SK-N-SH treated with all-trans-retinoic acid at 6 μM for 48 hours (cell line): ENCODE measurements around the gene SLC24A1.

Source experiments
- ATAC-seq: fragments of 200-7000 bp; cut with Tn5 transposase; 3 replicates; pipeline ENCODE4 v1.9.1; 2020; ENCODE audit warnings: mild to moderate bottlenecking, moderate library complexity
- ARNTL ChIP-seq: fragments of 450-650 bp; formaldehyde crosslinking; IDR thresholded peaks from 2 replicates; pipeline ENCODE4 v1.5.0; 2020; ENCODE audit warnings: low read depth, mild to moderate bottlenecking, moderate library complexity, borderline replicate concordance
- BACH2 ChIP-seq: fragments of 250-450 bp; sonication (Bioruptor Pico); IDR thresholded peaks from 2 replicates; pipeline ENCODE4 v1.9.0; 2021; ENCODE audit warnings: mild to moderate bottlenecking, borderline replicate concordance
- CREB5 ChIP-seq: fragments of 250-450 bp; sonication (Bioruptor Pico); IDR thresholded peaks from 2 replicates; pipeline ENCODE4 v1.5.1; 2020; ENCODE audit warnings: low read depth, mild to moderate bottlenecking, moderate library complexity
- ESRRG ChIP-seq: fragments of 250-450 bp; sonication (Bioruptor Pico); IDR thresholded peaks from 2 replicates; pipeline ENCODE4 v1.6.1; 2021; ENCODE audit warnings: mild to moderate bottlenecking
- ISL1 ChIP-seq: fragments of 250-450 bp; sonication (Bioruptor Pico); IDR thresholded peaks from 2 replicates; pipeline ENCODE4 v2.1.2; 2022; ENCODE audit warnings: mild to moderate bottlenecking, moderate library complexity
- OSR1 ChIP-seq: fragments of 250-450 bp; sonication (Bioruptor Pico); IDR thresholded peaks from 2 replicates; pipeline ENCODE4 v1.8.0; 2022; ENCODE audit warnings: moderate library complexity, mild to moderate bottlenecking, inconsistent platforms
- PATZ1 ChIP-seq: fragments of 250-450 bp; sonication (Bioruptor Pico); IDR thresholded peaks from 2 replicates; pipeline ENCODE4 v1.8.0; 2020; ENCODE audit warnings: mild to moderate bottlenecking, moderate library complexity, borderline replicate concordance
- POU6F1 ChIP-seq: fragments of 250-450 bp; sonication (Bioruptor Pico); IDR thresholded peaks from 2 replicates; pipeline ENCODE4 v1.8.0; 2021; ENCODE audit warnings: low read depth, mild to moderate bottlenecking, moderate library complexity, borderline replicate concordance
- PPARA ChIP-seq: fragments of 250-450 bp; sonication (Bioruptor Pico); IDR thresholded peaks from 2 replicates; pipeline ENCODE4 v1.5.0; 2020; ENCODE audit warnings: mild to moderate bottlenecking, borderline replicate concordance
- SNAI2 ChIP-seq: fragments of 250-450 bp; sonication (Bioruptor Pico); IDR thresholded peaks from 2 replicates; pipeline ENCODE4 v1.5.0; 2020; ENCODE audit warnings: mild to moderate bottlenecking, moderate library complexity
- TOX ChIP-seq: fragments of 250-450 bp; sonication (Bioruptor Pico); IDR thresholded peaks from 2 replicates; pipeline ENCODE4 v1.8.0; 2021; ENCODE audit warnings: mild to moderate bottlenecking, moderate library complexity, borderline replicate concordance
- TSHZ2 ChIP-seq: fragments of 250-450 bp; sonication (Bioruptor Pico); IDR thresholded peaks from 2 replicates; pipeline ENCODE4 v1.5.0; 2020; ENCODE audit warnings: mild to moderate bottlenecking, moderate library complexity
- ZFP3 ChIP-seq: fragments of 250-450 bp; sonication (Bioruptor Pico); IDR thresholded peaks from 2 replicates; pipeline ENCODE4 v1.5.0; 2020; ENCODE audit warnings: mild to moderate bottlenecking, moderate library complexity
- ZFP30 ChIP-seq: fragments of 450-650 bp; formaldehyde crosslinking; IDR thresholded peaks from 2 replicates; pipeline ENCODE4 v1.5.0; 2022; ENCODE audit warnings: mild to moderate bottlenecking, moderate library complexity
- ZNF565 ChIP-seq: fragments of 450-650 bp; formaldehyde crosslinking; conservative IDR thresholded peaks from 2 replicates; pipeline ENCODE4 v1.5.0; 2020; ENCODE audit warnings: low read depth, mild to moderate bottlenecking, moderate library complexity
- ZNF70 ChIP-seq: fragments of 450-650 bp; formaldehyde crosslinking; IDR thresholded peaks from 2 replicates; pipeline ENCODE4 v1.5.0; 2020; ENCODE audit warnings: mild to moderate bottlenecking, moderate library complexity
- ZNF8 ChIP-seq: fragments of 450-650 bp; formaldehyde crosslinking; IDR thresholded peaks from 2 replicates; pipeline ENCODE4 v1.5.0; 2020; ENCODE audit warnings: mild to moderate bottlenecking, moderate library complexity

SLC24A1 gene

DNA sequence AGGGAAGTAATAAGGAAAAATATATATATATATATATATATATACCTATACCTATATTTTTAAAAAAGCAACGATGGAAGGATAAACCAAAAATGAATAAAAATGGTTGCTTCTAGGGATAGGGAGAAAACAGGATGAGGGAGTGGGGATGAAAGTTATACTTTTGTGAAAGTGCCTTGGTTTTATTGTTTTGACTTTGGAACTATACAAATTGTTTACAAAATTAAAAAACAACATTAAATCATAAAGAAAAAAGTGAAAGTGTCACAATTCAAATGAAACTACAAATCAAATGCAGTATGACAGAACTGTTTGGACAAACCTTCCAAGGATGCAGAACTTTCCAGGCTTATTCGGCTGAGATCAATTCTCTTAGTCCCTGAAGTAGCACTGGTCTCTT lies 54.4 kb downstream of the SLC24A1 start:
- no peak for ATAC-seq
- TF ChIP-seq TSHZ2 (CRISPR knock-in tag): no peak

- no peak for ATAC-seq
- TF ChIP-seq ISL1 (CRISPR knock-in tag) (no peak), PATZ1 (CRISPR knock-in tag) (no peak), OSR1 (CRISPR knock-in tag) (no peak), TSHZ2 (CRISPR knock-in tag) (no peak), PPARA (CRISPR knock-in tag) (no peak), SNAI2 (CRISPR knock-in tag) (no peak)
These were observed 58.8 kb downstream of the SLC24A1 start for GRCh38 chr15:65680544-65680943.

DNA sequence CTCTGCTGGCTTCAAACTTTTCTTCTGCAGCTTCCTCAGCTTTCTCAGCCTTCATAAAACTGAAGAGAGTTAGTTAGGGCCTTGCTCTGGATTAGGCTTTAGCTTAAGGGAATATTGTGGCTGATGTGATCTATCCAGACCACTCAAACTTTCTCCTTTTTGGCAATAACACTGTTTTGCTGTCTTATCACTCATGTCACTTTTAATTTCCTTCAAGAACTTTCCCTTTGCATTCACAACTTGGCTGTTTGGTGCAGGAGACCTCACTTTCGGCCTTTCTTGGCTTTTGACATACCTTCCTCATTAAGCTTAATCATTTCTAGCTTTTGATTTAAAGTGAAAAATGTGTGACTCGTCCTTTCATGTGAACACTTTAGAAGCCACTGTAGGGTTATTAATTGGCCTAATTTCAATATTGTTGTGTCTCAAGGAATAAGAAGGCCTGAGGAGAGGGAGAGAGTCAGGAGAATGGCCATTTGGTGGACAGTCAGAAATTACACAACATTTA lies 60.7 kb downstream of the SLC24A1 start:
- no peak for TF ChIP-seq ZFP3 (CRISPR knock-in tag)
- no peak for TF ChIP-seq ARNTL (CRISPR knock-in tag)
- TF ChIP-seq BACH2: no peak
- TF ChIP-seq ZNF565 (CRISPR knock-in tag): no peak
- no peak for TF ChIP-seq ESRRG (CRISPR knock-in tag)
- TF ChIP-seq TOX (CRISPR knock-in tag): no peak
- no peak for TF ChIP-seq PPARA (CRISPR knock-in tag)
- no peak for TF ChIP-seq ISL1 (CRISPR knock-in tag)
- TF ChIP-seq CREB5 (CRISPR knock-in tag): no peak
- TF ChIP-seq ZNF70 (CRISPR knock-in tag): no peak
- no peak for TF ChIP-seq ZNF8 (CRISPR knock-in tag)
- TF ChIP-seq ZFP30 (CRISPR knock-in tag): no peak
- ATAC-seq: no peak

- TF ChIP-seq ARNTL (CRISPR knock-in tag) (no peak), POU6F1 (CRISPR knock-in tag) (no peak), ZFP3 (CRISPR knock-in tag) (no peak)
- TF ChIP-seq, all 23 proteins: peak for 0
- ATAC-seq: no peak
These were observed 66.7 kb downstream of the SLC24A1 start for GRCh38 chr15:65688462-65688861.
